RWPE1 (cell line): ENCODE data around the gene MEI1.
A peak's percentile ranks its signal among the peaks of the same experiment; 100 is the strongest.
"Not testable (repeated sequence)": the region's sequence is repeated elsewhere in the genome, so short reads cannot be mapped to it uniquely, and the experiment has no call there.

ENCODE experiments used
- CTCF ChIA-PET: fragments of 350-600 bp; sonication (Branson Sonifier 250); formaldehyde crosslinking; extraction: SDS; loops from one replicate; lab custom pipeline; 2021; lab: Yijun Ruan, JAX
- POLR2A ChIA-PET: fragments of 400-600 bp; formaldehyde crosslinking; extraction: SDS; loops from one replicate; lab custom pipeline; 2020; ENCODE audit warnings: antibody characterized with exemption; ENCODE audit not compliant: low non-redundant PET; lab: Yijun Ruan, JAX
- DNase-seq: peaks from one replicate; pipeline ENCODE4 v3.0.0; 2012; ENCODE audit warnings: low spot score
- H3K27ac ChIP-seq: fragments of 450-650 bp; 2 replicates; pipeline ENCODE4 v1.5.1; 2017
- CTCF ChIP-seq: fragments of 450-650 bp; conservative IDR thresholded peaks from 2 replicates; pipeline ENCODE4 v1.5.1; 2017; ENCODE audit warnings: low read depth, mild to moderate bottlenecking

Gene MEI1

DNA sequence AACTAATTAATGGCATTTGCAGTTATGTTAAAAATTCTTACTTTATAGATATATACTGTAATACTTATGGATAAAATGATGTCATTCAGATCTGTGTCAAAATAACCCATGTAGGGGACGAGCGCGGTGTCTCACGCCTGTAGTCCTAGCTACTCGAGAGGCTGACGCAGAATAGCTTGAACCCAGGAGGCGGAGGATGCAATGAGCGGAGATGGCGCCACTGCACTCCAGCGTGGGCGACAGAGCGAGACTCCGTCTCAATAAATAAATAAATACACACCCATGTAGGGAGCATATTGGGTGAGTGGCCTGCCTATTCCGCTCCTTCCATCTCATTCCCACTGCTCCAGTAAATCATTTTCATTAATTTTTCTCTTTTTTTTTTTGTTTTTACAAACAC lies 17.7 kb upstream of the MEI1 start:
- TF ChIP-seq CTCF, result no peak
- POLR2A ChIA-PET, result no interaction called here

DNA sequence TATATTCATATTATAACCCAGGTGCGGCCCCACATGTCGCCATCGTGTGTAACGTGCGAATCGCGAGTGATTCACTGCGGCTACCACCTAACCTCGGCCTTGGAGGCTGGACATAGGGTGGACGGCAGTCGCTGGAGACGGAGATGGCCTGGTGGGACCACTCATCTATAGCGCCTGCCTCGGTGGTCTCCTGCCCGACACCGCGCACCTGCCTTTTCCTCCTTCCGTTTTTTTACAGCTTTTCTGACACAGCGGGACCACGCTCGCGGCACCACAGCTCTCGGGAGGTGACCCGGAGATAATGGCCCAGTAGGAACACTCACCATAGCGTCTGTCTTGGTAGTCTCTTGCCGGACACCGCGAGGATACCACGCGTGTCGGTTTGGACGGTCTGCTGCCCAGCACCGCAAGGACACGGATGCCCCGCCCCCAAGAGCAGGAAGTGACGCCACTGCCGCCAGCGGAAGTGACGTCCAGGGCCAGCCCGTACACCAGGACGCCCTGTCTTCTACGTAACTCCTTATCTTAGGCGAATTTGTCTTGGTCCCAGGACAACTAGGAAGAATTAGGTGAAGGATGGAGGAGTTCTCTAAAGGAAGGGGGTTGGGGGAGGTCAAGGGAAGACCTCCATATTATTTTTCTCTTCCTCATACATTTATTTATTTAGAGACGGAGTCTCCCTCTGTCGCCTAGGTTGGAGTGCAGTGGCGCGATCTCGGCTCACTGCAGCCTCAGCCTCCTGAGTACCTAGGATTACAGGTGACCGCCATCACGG lies 17.1 kb upstream of the MEI1 start:
- ChIA-PET CTCF (no interaction called here), POLR2A (no interaction called here)
- DNase-seq, result peak; percentile 86
- TF ChIP-seq CTCF, result no peak
- H3K27ac ChIP-seq, result peak overlapping the region; percentile 87

More for the DNA sequence above, 17.7 kb upstream of the MEI1 start:
- CTCF ChIA-PET, result no interaction called here
- H3K27ac ChIP-seq, result peak overlapping the region; percentile 87
- no peak for DNase-seq

DNA sequence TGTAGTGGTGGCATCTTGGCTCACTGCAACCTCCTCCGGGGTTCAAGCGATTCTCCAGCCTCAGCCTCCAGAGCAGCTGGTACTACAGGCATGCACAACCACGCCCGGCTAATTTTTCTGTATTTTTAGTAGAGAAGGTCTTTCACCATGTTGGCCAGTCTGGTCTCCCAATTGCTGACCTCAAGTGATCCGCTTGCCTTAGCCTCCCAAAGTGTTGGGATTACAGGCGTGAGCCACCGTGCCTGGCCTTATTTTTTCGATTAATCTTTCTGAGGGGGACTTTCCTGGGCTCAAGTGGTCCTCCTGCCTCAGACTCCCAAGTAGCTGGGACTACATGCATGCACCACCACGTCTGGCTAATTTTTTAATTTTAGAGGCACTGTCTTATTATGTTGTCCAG lies 16.3 kb upstream of the MEI1 start:
- no peak for DNase-seq
- no peak for TF ChIP-seq CTCF
- H3K27ac ChIP-seq, result peak overlapping the region; percentile 87
- POLR2A ChIA-PET, result no interaction called here
- CTCF ChIA-PET, result interaction anchor here (0.7 kb wide), 1 partner anchor 14 kb away, joined by 3 read pairs; no protein-coding TSS in a partner anchor

DNA sequence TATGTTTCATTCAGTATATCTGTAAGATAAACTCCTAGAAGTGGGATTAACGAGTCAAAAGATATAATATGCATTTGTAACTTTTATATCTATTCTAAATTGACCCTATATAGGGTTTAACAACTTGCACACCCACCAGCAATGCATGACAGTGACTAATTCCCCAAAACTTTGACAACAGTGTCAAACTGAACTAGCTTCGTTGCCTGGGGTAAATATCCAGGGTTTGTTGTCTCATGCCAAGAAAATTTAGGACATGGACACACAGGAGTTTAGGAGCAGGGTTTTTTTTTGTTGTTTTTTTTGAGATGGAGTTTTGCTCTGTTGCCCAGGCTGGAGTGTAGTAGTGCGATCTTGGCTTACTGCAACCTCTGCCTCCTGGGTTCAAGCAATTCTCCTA lies 15.7 kb upstream of the MEI1 start:
- peak overlapping the region; percentile 51 for H3K27ac ChIP-seq
- ChIA-PET POLR2A (no interaction called here), CTCF (interaction anchor here (0.7 kb wide), 1 partner anchor 14 kb away, joined by 3 read pairs; no protein-coding TSS in a partner anchor)
- DNase-seq, result no peak
- TF ChIP-seq CTCF, result no peak

- ChIA-PET POLR2A (interaction anchor here (0.6 kb wide), 1 partner anchor 13 kb away, joined by 5 read pairs; no protein-coding TSS in a partner anchor), CTCF (no interaction called here)
- TF ChIP-seq CTCF, result no peak
- no peak for DNase-seq
- peak overlapping the region; percentile 51 for H3K27ac ChIP-seq
Measured at GRCh38 chr22:41684194-41684593, 15.1 kb upstream of the MEI1 start.

DNA sequence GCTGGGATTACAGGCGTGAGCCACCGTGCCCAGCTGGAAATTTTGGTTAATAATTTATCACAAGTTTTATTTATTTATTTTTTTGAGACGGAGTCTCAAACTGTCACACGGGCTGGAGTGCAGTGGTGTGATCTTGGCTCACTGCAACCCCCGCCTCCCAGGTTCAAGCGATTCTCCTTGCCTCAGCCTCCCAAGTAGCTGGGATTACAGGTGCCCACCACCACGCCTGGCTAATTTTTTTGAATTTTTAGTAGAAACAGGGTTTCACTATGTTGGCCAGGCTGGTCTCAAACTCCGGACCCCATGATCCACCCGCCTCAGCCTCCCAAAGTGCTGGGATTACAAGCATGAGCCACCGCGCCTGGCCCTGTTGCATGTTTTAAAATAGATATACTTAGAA lies 12.4 kb upstream of the MEI1 start:
- DNase-seq, POLR2A ChIA-PET: not testable (repeated sequence)
- peak overlapping the region; percentile 45 for H3K27ac ChIP-seq
- CTCF ChIA-PET, result interaction anchor here (0.5 to 0.6 kb wide), 3 partner anchors 50 to 987 kb away, joined by 3 read pairs; partner anchors contain the start of gene SREBF2

DNA sequence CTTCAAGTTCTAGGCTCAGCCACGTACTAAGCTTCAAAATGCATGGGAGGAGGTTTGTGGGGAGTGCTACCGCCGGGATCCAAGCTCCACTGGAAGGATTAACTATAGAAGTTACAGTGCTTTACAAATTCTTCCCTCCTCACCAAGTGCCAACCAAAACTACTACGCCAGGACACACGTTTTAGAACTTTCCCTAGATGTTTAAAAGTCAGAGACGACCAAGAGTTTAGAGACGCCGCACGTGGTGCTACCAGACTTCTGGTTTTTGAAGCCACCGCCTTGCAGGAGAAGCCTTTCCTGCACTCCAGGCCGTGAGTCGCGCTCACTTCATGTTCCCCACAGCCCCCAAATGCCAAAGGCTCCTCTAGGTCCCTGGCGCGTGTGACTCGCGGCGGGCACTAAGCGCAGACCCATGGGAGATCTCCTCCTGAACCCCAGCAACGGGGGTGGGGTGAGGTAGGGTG lies 11.4 kb upstream of the MEI1 start:
- ChIA-PET POLR2A (no interaction called here), CTCF (interaction anchor here (1.2 kb wide), 1 partner anchor 9 kb away, joined by 8 read pairs; no protein-coding TSS in a partner anchor)
- no peak for DNase-seq
- TF ChIP-seq CTCF, result no peak
- H3K27ac ChIP-seq, result peak overlapping the region; percentile 89
